NCI-H1694 (cell line): ENCODE data around the gene MYO7B.

ENCODE experiments used
- DNase-seq: peaks from one replicate; lab custom pipeline; 2025; lab: John Stamatoyannopoulos, UW

MYO7B gene

GRCh38 chr2:127650041-127650784, 114.7 kb downstream of the MYO7B start:
- no peak for DNase-seq

- no peak for DNase-seq
Measured at GRCh38 chr2:127650785-127651380, 115.4 kb downstream of the MYO7B start.

- DNase-seq, result no peak
Measured at GRCh38 chr2:127651381-127651809, 115.9 kb downstream of the MYO7B start.

GRCh38 chr2:127651971-127652550, 116.6 kb downstream of the MYO7B start:
- no peak for DNase-seq

- no peak for DNase-seq
Measured at GRCh38 chr2:127652786-127653357, 117.4 kb downstream of the MYO7B start.

- no peak for DNase-seq
Measured at GRCh38 chr2:127653421-127654083, 118.1 kb downstream of the MYO7B start.

GRCh38 chr2:127654084-127654837, 118.8 kb downstream of the MYO7B start:
- DNase-seq, result no peak

DNA sequence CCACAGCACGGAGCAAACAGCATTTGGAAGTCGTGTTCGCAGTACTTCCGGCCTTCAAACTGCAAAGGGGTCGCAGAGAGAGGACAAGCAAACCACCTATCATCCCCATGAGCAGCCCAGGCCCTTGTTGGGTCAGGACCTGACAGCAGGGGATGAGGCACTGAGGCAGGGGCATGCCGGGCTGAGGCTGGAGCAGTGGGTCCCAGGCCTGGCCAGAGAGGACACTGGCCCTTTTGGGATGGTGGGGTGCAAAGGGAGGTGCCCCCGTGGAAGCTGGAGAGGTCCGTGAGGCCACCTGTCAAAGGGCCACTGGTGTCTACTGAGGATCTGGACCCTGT, 119.3 kb downstream of the MYO7B start:
- no peak for DNase-seq

DNA sequence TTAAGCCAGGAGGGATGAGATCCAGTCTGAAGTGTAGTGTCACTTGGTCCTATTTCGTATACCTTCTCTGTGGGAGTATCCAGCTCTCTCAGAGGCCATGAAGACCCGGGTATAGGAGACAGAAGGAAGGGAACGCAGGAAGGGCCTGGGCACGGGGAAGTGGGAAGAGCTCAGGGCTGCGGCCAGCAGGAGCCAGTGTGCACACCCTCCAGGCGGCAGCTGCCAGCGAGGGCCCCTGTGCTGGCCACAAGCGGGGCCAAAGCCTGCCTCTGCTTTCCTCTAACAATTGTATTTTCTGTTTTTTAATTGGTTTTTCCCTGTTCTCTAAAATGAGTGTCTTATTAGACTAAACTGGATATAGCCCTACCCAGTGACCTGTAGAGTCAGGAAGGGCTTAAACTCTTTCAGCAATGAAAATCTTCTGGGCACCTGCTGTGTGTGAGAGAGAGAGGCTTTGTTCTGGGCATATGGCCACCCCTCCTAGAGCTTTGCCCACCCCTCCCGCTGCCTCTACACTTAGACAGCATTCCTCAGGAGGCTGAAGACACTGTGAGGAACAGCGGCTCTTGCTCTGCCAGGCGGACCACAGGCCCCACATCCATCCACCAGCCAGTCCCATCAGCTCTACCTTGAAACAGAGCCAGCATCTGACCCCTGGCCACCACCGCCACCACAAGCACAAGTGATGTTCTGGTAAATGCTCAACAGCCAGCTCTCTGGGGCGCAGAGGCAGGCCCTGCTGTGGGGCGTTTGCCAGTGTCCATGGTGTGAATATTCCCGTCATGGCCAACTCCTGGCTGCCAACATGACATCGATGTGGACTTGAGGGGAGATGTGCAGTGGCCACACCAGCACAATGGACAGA, 120.0 kb downstream of the MYO7B start:
- DNase-seq, result no peak

DNA sequence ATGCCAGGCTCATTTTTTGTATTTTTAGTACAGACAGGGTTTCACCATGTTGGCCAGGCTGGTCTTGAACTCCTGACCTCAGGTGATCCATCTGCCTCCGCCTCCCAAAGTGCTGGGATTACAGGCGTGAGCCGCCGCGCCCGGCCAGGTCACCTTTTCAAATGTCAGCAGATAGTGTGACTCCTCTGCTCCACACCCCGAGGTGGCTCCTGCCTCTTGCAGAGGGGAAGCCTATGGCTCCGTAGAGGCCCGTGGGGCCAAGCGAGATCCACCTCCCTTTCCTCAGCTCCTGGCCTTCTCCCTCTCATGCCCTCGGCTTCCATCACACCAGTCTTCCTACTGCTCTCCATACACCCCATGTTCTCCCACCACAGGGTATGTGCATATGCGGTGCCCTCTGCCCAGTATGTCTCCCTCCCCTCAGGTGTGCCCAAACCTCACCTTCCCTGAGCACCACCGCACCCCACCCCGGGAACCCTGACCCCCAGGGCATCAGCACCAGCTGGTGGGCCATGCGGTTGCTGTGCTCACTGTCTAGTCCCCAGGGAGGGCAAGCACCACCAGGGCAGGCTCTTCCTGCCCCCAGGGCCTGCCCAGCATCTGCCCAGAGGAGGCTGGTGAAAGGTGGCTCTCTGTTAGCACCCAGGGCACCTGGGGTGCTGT, 121.2 kb downstream of the MYO7B start:
- no peak for DNase-seq

GRCh38 chr2:127657232-127657595, 121.7 kb downstream of the MYO7B start:
- no peak for DNase-seq

DNA sequence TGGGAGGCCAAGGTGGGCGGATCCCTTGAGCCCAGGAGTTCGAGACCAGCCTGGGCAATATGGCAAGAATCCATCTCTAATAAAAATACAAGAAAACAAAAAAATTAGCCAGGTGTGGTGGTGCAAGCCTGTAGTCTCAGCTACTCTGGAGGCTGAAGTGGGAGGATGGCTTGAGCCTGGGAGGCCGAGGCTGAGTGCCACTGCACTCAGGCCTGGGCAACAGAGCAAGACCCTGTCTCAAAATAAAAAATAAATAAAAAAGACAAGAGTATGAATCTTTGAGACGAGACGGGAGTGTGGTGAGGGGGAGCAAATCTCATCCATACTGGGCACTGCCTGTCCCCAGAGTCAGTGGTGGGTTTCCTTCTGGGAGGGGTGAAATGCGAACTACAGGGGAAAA, 122.7 kb downstream of the MYO7B start:
- no peak for DNase-seq

- DNase-seq, result no peak
Measured at GRCh38 chr2:127658641-127659407, 123.3 kb downstream of the MYO7B start.

DNA sequence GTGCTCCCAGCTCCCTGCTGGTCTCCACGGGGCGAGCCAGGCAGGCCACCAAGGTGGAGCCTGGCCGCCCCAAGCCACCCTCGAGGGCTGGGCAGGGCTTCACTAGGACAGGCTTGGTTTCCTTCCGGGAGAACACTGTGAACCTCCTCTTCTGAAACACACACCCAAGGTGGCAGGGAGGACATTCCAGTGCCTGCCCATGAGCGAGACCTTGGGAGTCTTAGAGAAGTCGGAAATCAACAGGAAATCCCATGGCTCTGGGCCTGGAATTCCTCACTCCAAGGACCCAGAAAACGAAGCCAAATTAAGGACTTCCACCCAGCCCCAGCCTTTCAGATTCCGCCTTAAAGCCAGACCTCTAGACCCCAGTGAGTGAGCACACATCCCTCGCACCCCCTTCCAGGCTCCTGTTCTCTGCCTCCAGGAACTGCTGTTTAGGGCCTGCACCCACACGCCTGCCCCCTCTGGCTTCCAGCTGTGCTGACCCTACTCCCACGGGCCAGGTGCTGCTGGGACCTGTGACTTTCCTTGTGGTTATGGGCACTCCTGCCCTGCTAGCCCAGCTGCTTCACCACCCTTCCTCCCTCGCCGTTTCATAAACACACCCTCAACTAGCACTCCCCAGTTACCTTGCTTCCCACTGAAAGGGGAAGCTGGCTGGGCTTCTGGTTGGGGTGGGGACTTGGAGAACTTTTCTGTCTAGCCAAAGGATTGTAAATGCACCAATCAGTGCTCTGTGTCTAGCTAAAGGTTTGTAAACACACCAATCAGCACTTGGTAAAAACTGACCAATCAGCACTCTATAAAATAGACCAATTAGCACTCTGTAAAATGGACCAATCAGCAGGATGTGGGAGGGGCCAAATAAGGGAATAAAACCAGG, 124.2 kb downstream of the MYO7B start:
- DNase-seq, result no peak

GRCh38 chr2:127660291-127660578, 124.8 kb downstream of the MYO7B start:
- no peak for DNase-seq

- DNase-seq, result no peak
Measured at GRCh38 chr2:127661072-127661649, 125.7 kb downstream of the MYO7B start.

- no peak for DNase-seq
Measured at GRCh38 chr2:127661949-127662510, 126.5 kb downstream of the MYO7B start.

- DNase-seq, result no peak
Measured at GRCh38 chr2:127662937-127663565, 127.6 kb downstream of the MYO7B start.
